Type B pancreatic cell (in vitro differentiated cells): ENCODE measurements around the gene OR2T27. TPM values are rescaled to one million over a fixed set of nuclear protein-coding genes. Genes with fewer than 3 reads are reported as not detected.
"Not testable (repeated sequence)": the region's sequence is repeated elsewhere in the genome, so short reads cannot be mapped to it uniquely, and the experiment has no call there.

Experiments used
- DNase-seq: peaks from one replicate; pipeline ENCODE4 v3.0.0; 2021; ENCODE audit warnings: mixed read lengths; ENCODE audit not compliant: unreplicated experiment; ENCODE audit errors: extremely low spot score
- H3K27ac Mint-ChIP-seq: 2 replicates; pipeline ENCODE4 v1.8.0; 2021; ENCODE audit warnings: mild to moderate bottlenecking, mixed read lengths
- H3K27me3 Mint-ChIP-seq: 2 replicates; pipeline ENCODE4 v1.8.0; 2021; ENCODE audit warnings: mixed read lengths
- H3K36me3 Mint-ChIP-seq: 2 replicates; pipeline ENCODE4 v1.8.0; 2021; ENCODE audit warnings: mixed read lengths
- H3K4me1 Mint-ChIP-seq: one replicate; pipeline ENCODE4 v1.8.0; 2021; ENCODE audit warnings: mixed read lengths; ENCODE audit not compliant: unreplicated experiment
- H3K4me3 Mint-ChIP-seq: 2 replicates; pipeline ENCODE4 v1.8.0; 2021; ENCODE audit warnings: mild to moderate bottlenecking, mixed read lengths
- H3K9me3 Mint-ChIP-seq: 2 replicates; pipeline ENCODE4 v1.8.0; 2021; ENCODE audit warnings: mixed read lengths
- total RNA-seq: library from RNA; stranded (reverse); gene quantifications from 2 replicates; pipeline ENCODE4 v1.2.1, GENCODE V29; 2021; ENCODE audit warnings: low replicate concordance
- TF ChIP-seq, protein P1 (sequence below): fragments of 200-600 bp; sonication (generic); conservative IDR thresholded peaks from 2 replicates; pipeline ENCODE4 v1.5.0; 2021; ENCODE audit warnings: antibody characterized with exemption, mild to moderate bottlenecking

Gene OR2T27
- total RNA-seq, 1 donor from 2014 or later, result not detected

DNA sequence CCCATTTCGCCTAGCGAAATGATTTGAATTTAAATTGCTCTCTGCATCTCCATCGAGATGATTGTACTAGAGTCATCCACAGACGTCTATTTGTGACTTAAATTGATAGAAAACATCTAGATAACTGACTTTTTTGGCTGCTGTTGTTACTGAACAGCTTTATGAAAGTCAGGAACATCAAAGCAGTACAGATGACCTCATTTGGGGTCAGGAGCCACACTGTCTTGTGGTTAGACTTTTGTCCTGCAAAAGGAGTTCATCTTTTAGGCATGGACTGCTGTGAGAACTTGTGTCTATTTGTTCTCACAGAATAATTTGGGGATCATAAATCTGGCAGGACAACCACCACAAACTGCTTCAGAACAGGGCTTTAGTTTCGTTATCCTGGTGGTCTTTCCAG, 15.7 kb downstream of the OR2T27 start:
- not testable (repeated sequence) for H3K4me3 Mint-ChIP-seq, H3K36me3 Mint-ChIP-seq, H3K4me1 Mint-ChIP-seq, H3K27me3 Mint-ChIP-seq, H3K27ac Mint-ChIP-seq, H3K9me3 Mint-ChIP-seq, DNase-seq

DNA sequence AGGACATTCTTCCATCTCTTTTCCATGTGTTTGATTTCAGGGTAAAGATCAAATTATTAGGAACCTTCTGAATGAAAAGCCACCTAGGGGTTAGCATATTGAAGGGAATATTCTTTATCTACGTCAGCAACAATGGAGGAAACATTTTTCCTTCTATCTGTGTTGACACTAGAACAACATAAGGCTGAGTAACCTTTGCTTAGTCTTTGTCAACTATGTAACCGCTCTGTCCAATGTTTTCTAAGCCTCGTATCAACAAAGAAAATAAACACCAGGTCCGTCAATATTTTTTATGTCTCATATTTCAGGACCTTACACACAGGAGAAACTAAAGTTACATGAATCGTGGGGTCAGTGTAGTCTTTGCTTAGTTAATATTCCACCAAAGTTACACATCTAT, 18.7 kb downstream of the OR2T27 start:
- H3K4me3 Mint-ChIP-seq, DNase-seq, H3K27ac Mint-ChIP-seq, H3K4me1 Mint-ChIP-seq, H3K9me3 Mint-ChIP-seq, H3K27me3 Mint-ChIP-seq, H3K36me3 Mint-ChIP-seq: not testable (repeated sequence)

DNA sequence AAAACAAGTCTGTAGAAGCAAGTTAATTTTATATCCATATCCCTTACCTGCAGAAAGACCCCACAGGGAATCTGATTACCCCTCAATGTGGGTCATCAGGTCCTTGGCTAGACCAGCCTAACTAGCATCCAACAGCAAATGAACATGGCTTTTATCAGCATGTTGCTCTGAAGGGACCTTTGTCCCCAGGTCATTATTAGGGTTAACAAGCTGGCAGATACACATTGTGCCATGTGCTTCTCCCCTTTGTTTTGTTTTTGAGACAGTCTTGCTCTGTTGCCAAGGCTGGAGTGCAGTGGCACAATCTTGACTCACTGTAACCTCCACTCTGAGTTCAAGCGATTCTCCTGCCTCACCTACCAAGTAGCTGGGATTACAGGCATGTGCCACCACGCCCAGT, 20.3 kb downstream of the OR2T27 start, which contains the start of gene OR2T11:
Gene OR2T11 (minus strand): TSS at position 101 of the 400 bp plus-strand sequence. CDS start 7,963 bp downstream, outside the sequence.
- H3K4me3 Mint-ChIP-seq, H3K27me3 Mint-ChIP-seq, H3K4me1 Mint-ChIP-seq, H3K9me3 Mint-ChIP-seq, H3K27ac Mint-ChIP-seq, DNase-seq, H3K36me3 Mint-ChIP-seq: not testable (repeated sequence)

DNA sequence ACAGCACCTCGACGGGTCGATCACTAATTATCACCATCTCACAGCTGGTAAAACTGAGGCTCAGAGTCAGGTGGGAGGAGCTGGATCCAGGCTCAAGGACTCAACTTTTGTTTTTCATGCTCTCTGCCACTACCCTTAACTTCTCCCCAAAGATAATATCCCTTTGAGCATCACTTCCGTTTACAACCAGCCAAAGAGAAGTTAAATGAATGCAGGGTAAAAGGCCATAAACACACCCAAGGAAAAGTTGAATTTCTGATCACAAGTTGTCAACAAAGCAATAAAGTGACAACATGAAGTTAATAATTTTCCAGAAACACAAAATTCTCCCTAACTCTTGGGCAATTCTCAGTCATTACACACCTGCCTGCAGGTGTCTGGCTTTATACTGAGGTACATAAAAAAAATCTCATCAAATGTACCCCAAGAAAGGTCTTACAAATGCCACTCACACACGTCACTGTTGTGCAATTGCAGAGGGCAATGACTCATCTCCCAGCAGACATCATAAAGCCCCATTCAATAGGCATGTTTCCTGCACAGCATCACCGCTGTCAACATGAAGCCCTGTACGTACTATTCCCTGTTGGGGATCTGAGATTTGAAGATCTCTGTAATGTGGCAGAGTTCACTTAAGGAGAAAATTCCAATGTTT, 23.8 kb downstream of the OR2T27 start:
- no peaks in the 10 kb centered on the region for H3K4me1 Mint-ChIP-seq
- no peaks in the 10 kb centered on the region for H3K36me3 Mint-ChIP-seq
- no peak for DNase-seq
- H3K9me3 Mint-ChIP-seq, result peaks cover 4% of the 10 kb centered on the region
- TF ChIP-seq, protein P1, sequence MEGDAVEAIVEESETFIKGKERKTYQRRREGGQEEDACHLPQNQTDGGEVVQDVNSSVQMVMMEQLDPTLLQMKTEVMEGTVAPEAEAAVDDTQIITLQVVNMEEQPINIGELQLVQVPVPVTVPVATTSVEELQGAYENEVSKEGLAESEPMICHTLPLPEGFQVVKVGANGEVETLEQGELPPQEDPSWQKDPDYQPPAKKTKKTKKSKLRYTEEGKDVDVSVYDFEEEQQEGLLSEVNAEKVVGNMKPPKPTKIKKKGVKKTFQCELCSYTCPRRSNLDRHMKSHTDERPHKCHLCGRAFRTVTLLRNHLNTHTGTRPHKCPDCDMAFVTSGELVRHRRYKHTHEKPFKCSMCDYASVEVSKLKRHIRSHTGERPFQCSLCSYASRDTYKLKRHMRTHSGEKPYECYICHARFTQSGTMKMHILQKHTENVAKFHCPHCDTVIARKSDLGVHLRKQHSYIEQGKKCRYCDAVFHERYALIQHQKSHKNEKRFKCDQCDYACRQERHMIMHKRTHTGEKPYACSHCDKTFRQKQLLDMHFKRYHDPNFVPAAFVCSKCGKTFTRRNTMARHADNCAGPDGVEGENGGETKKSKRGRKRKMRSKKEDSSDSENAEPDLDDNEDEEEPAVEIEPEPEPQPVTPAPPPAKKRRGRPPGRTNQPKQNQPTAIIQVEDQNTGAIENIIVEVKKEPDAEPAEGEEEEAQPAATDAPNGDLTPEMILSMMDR, result no peak
- no peaks in the 10 kb centered on the region for H3K27me3 Mint-ChIP-seq
- no peak overlapping the region for H3K4me3 Mint-ChIP-seq
- H3K27ac Mint-ChIP-seq, result no peak overlapping the region

DNA sequence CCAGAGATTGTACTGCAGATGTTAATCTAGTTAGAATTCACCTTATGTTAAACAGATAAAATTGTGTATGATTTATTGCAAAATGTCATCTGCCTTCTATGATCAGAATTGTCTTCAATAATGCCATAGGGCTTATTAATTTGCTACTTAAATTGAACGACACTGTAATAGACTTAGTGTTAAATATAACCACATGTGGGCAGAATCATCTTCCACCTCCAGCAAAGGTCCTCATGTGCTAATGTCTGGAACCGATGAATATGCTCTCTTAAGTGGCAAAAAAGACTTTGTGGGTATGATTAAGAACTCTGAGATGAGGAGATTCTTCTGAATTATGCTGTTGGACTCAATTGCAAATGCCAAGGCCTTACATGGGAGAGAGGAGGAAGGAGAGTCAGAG, 24.8 kb downstream of the OR2T27 start:
- Mint-ChIP-seq H3K27ac (no peak overlapping the region), H3K4me1 (no peaks in the 10 kb centered on the region), H3K4me3 (no peak overlapping the region), H3K36me3 (no peaks in the 10 kb centered on the region), H3K27me3 (no peaks in the 10 kb centered on the region), H3K9me3 (peaks cover 4% of the 10 kb centered on the region)
- TF ChIP-seq, protein P1, result no peak
- DNase-seq, result no peak

DNA sequence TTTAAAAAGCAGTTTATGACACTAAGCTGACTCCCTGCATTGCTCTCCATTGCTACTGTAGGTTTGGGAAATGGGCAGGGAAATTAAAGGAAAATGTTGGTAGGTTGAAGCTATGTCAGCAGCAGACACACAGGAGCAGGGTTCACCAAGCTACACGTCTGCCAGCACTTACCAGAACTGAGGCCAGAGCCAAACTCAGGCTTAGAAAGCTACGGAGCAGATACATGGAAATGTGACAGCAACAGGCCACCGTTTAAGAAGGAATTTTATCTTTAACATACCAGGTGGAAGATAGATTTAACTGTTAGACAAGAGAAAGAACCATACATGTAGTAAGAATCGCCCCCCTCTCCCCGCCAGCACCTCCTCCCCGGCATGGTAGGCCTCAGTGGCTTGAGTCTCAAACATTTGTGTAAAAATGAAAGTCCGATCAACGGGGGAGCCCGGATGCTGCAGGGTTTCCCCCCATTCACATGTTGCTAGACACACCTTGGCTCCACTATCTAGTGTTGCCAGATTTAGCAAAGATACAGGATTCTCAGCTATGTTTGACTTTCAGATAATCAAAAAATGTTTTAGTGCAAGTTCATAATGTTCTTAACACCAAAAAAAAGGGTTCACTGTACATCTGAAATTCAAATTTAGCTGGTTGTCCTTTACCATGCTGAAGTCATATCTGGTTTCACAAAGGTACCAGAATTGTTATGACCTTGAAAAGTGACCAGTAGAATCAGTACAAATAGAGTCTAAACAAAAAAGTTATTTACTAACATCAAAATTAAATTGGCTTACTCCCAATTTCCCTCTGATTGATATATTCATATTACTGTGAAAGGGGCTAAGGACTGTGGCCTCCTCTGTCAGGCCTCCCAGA, 27.1 kb downstream of the OR2T27 start:
- Mint-ChIP-seq H3K36me3 (no peaks in the 10 kb centered on the region), H3K27ac (no peak overlapping the region)

More for the DNA sequence above, 27.1 kb downstream of the OR2T27 start:
- Mint-ChIP-seq H3K9me3 (peaks cover 4% of the 10 kb centered on the region), H3K27me3 (no peaks in the 10 kb centered on the region), H3K4me1 (no peaks in the 10 kb centered on the region), H3K4me3 (no peak overlapping the region)
- TF ChIP-seq, protein P1, result no peak
- no peak for DNase-seq
